ENCODE data around the gene FRMPD1.

Gene FRMPD1

DNA sequence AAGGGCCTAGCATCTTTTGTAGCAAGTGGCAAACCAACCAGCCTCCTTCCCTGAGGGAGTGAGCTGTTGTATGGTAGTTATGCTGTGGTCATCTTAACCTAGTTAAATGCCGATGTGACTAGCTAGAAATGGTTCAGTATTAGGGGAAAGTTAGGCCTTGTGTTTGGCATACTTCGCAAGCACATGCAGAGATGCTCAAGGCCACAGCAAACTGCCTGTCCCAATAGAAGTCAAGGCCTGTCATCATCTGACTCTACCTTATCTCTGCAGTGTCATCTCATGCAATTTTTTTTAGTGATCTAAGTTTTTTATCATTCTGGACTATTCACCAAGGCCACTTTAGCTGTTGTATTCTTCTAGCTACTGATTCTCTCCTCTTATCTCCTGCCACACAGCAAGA lies 139.3 kb downstream of the FRMPD1 start:
- DNase-seq = no peak

DNA sequence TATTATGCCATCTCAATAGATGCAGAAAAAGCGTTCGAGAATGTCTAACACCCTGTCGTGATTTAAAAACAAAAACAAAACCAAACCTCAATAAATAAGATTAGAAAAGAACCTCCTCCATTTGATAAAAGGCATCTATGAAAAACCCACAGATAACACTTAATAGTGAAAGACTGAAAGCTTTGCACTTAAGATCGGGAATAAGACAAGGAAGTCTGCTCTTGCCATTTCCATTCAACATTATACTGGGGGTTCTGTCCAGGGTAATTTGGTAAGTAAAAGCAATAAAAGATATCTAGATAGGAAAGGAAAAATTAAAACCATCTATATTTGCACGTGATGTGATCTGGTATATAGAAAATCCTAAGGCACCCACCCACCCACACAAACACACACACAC lies 141.4 kb downstream of the FRMPD1 start:
- no peak for DNase-seq

DNA sequence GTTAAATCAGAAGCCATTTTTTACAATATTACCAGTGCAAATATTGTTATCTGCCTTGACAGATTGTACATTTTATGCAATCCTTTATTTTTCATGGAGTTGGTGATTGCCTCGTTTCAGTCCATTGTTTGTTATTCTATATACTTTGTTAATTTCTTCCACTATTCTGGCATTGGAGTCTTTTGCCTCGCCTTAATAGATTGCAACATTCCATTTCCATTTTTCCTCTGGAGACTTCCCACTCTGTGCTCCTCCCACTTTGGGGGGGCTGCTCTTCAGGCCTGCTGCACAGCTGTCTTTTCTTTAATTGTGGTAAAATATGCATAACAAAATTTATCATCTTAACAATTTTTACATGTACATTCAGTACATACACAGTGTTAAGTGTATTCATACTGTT lies 145.5 kb downstream of the FRMPD1 start:
- DNase-seq = no peak
